Ishikawa (cell line): ENCODE data around the gene NTMT1.

ENCODE experiments used
- CEBPB ChIP-seq: IDR thresholded peaks from 2 replicates; pipeline ENCODE4 v1.6.1; 2012
- CREB1 ChIP-seq: IDR thresholded peaks from 2 replicates; pipeline ENCODE4 v1.6.1; 2012; ENCODE audit warnings: low read depth
- EGR1 ChIP-seq: IDR thresholded peaks from 2 replicates; pipeline ENCODE4 v1.6.1; 2012
- EP300 ChIP-seq: IDR thresholded peaks from 2 replicates; pipeline ENCODE4 v1.6.1; 2012; ENCODE audit warnings: borderline replicate concordance
- FOXM1 ChIP-seq: IDR thresholded peaks from 2 replicates; pipeline ENCODE4 v1.6.1; 2012; ENCODE audit warnings: low read depth, borderline replicate concordance
- NFIC ChIP-seq: IDR thresholded peaks from 2 replicates; pipeline ENCODE4 v1.6.1; 2012
- RAD21 ChIP-seq: IDR thresholded peaks from 2 replicates; pipeline ENCODE4 v1.6.1; 2012; ENCODE audit warnings: low read depth
- TAF1 ChIP-seq: IDR thresholded peaks from 2 replicates; pipeline ENCODE4 v1.6.1; 2012; ENCODE audit warnings: low read depth, mild to moderate bottlenecking
- TCF12 ChIP-seq: IDR thresholded peaks from 2 replicates; pipeline ENCODE4 v1.6.1; 2012; ENCODE audit warnings: low read depth
- TEAD4 ChIP-seq: IDR thresholded peaks from 2 replicates; pipeline ENCODE4 v1.6.1; 2012
- USF1 ChIP-seq: IDR thresholded peaks from 2 replicates; pipeline ENCODE4 v1.6.1; 2012
- YY1 ChIP-seq: IDR thresholded peaks from 2 replicates; pipeline ENCODE4 v1.6.1; 2012; ENCODE audit warnings: low read depth
- ZBTB7A ChIP-seq: IDR thresholded peaks from 2 replicates; pipeline ENCODE4 v1.6.1; 2012; ENCODE audit warnings: low read depth
- TF ChIP-seq, protein P1 (sequence below): IDR thresholded peaks from 2 replicates; pipeline ENCODE4 v1.6.1; 2012; ENCODE audit warnings: low read depth, mild to moderate bottlenecking
- TF ChIP-seq, protein P2 (sequence below): IDR thresholded peaks from 2 replicates; pipeline ENCODE4 v1.6.1; 2012

The NTMT1 gene

DNA sequence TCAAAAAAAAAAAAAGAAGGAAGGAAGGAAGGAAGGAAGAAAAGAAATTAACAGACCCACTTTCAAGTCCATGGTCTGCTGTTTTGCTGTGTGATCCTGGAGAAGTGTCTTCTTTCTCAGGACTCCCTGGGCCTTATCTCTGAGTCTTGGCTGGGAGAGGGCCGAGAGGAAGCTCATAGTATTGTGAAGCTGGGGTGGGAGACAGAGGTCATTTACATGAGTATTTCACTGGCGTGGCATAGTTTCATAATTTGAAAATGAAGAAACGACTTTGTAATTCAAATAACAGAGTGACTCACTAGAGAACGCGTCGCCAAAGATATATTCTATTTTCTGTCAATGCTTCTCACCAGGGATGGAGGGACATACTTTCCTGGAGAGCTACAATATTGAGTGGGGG, 2.6 kb upstream of the NTMT1 start:
- TF ChIP-seq, protein P1, sequence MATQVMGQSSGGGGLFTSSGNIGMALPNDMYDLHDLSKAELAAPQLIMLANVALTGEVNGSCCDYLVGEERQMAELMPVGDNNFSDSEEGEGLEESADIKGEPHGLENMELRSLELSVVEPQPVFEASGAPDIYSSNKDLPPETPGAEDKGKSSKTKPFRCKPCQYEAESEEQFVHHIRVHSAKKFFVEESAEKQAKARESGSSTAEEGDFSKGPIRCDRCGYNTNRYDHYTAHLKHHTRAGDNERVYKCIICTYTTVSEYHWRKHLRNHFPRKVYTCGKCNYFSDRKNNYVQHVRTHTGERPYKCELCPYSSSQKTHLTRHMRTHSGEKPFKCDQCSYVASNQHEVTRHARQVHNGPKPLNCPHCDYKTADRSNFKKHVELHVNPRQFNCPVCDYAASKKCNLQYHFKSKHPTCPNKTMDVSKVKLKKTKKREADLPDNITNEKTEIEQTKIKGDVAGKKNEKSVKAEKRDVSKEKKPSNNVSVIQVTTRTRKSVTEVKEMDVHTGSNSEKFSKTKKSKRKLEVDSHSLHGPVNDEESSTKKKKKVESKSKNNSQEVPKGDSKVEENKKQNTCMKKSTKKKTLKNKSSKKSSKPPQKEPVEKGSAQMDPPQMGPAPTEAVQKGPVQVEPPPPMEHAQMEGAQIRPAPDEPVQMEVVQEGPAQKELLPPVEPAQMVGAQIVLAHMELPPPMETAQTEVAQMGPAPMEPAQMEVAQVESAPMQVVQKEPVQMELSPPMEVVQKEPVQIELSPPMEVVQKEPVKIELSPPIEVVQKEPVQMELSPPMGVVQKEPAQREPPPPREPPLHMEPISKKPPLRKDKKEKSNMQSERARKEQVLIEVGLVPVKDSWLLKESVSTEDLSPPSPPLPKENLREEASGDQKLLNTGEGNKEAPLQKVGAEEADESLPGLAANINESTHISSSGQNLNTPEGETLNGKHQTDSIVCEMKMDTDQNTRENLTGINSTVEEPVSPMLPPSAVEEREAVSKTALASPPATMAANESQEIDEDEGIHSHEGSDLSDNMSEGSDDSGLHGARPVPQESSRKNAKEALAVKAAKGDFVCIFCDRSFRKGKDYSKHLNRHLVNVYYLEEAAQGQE = no peak
- no peak for TF ChIP-seq CEBPB
- no peak for TF ChIP-seq EP300
- TF ChIP-seq, protein P2, sequence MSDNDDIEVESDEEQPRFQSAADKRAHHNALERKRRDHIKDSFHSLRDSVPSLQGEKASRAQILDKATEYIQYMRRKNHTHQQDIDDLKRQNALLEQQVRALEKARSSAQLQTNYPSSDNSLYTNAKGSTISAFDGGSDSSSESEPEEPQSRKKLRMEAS = no peak
- TF ChIP-seq CREB1 = no peak
- no peak for TF ChIP-seq ZBTB7A
- TF ChIP-seq TCF12 = no peak
- no peak for TF ChIP-seq TEAD4
- TF ChIP-seq NFIC = no peak
- TF ChIP-seq FOXM1 = no peak
- no peak for TF ChIP-seq EGR1
- TF ChIP-seq RAD21 = no peak
- TF ChIP-seq YY1 = no peak
- TF ChIP-seq TAF1 = no peak
- TF ChIP-seq USF1 = no peak

- 0 out of 2 replicates have a peak, but pooled peaks have one; percentile 51 for TF ChIP-seq ZBTB7A
- TF ChIP-seq FOXM1 = no peak
- TF ChIP-seq RAD21 = peak; percentile 76
- no peak for TF ChIP-seq TEAD4
- no peak for TF ChIP-seq TAF1
- no peak for TF ChIP-seq YY1
These were observed 1.7 kb upstream of the NTMT1 start for GRCh38 chr9:129624168-129624759.

- TF ChIP-seq YY1 (no peak), EGR1 (no peak), CREB1 (no peak), TCF12 (no peak), RAD21 (no peak), TAF1 (no peak), TEAD4 (no peak), CEBPB (no peak), USF1 (no peak), EP300 (no peak), NFIC (no peak), FOXM1 (no peak), ZBTB7A (no peak)
- TF ChIP-seq, protein P1 = no peak
- TF ChIP-seq, protein P2 = no peak
These were observed 1.0 kb upstream of the NTMT1 start for GRCh38 chr9:129624947-129625346.

GRCh38 chr9:129626625-129627284, 792 bp downstream of the NTMT1 start:
- no peak for TF ChIP-seq CREB1
- no peak for TF ChIP-seq EP300
- TF ChIP-seq EGR1 = 0 out of 2 replicates have a peak, but pooled peaks have one; percentile 7
- TF ChIP-seq TCF12 = 0 out of 2 replicates have a peak, but pooled peaks have one; percentile 5

GRCh38 chr9:129627556-129628440, 1.8 kb downstream of the NTMT1 start:
- no peak for TF ChIP-seq NFIC
